ENCODE measurements around the gene CLASP1.
A peak's percentile ranks its signal among the peaks of the same experiment; 100 is the strongest.
"Not testable (repeated sequence)": the region's sequence is repeated elsewhere in the genome, so short reads cannot be mapped to it uniquely, and the experiment has no call there.

Gene CLASP1

GRCh38 chr2:121577381-121577780 lies 71.9 kb downstream of the CLASP1 start:
- no peak for DNase-seq (ENCODE audit: low spot score)

- no peak for DNase-seq (ENCODE audit: low spot score)
These were observed 73.0 kb downstream of the CLASP1 start for GRCh38 chr2:121576263-121576662.

GRCh38 chr2:121575800-121576199 lies 73.5 kb downstream of the CLASP1 start:
- no peak for DNase-seq (ENCODE audit: low spot score)

GRCh38 chr2:121570667-121571055 lies 78.6 kb downstream of the CLASP1 start:
- no peak for DNase-seq (ENCODE audit: low spot score)

- no peak for DNase-seq (ENCODE audit: low spot score)
These were observed 79.1 kb downstream of the CLASP1 start for GRCh38 chr2:121570036-121570666.

- no peak for DNase-seq (ENCODE audit: low spot score)
These were observed 81.3 kb downstream of the CLASP1 start for GRCh38 chr2:121567957-121568409.

- DNase-seq (ENCODE audit: low spot score) = no peak
These were observed 81.8 kb downstream of the CLASP1 start for GRCh38 chr2:121567452-121567851.

- DNase-seq (ENCODE audit: low spot score) = no peak
These were observed 83.6 kb downstream of the CLASP1 start for GRCh38 chr2:121565389-121566250.

GRCh38 chr2:121564905-121565304 lies 84.4 kb downstream of the CLASP1 start:
- DNase-seq (ENCODE audit: low spot score) = no peak

GRCh38 chr2:121563754-121564153 lies 85.5 kb downstream of the CLASP1 start:
- not testable (repeated sequence) for DNase-seq (ENCODE audit: low spot score)

GRCh38 chr2:121562269-121563176 lies 86.7 kb downstream of the CLASP1 start:
- DNase-seq (ENCODE audit: low spot score) = no peak

GRCh38 chr2:121561617-121562268 lies 87.5 kb downstream of the CLASP1 start:
- DNase-seq (ENCODE audit: low spot score) = no peak

- peak; percentile 63 for DNase-seq (ENCODE audit: low spot score)
These were observed 90.9 kb downstream of the CLASP1 start for GRCh38 chr2:121558329-121558728.

GRCh38 chr2:121555008-121555407 lies 94.3 kb downstream of the CLASP1 start:
- DNase-seq (ENCODE audit: low spot score) = no peak

- DNase-seq (ENCODE audit: low spot score) = peak; percentile 31
These were observed 96.6 kb downstream of the CLASP1 start for GRCh38 chr2:121552477-121553180.

GRCh38 chr2:121550669-121551068 lies 98.6 kb downstream of the CLASP1 start:
- no peak for DNase-seq (ENCODE audit: low spot score)

- no peak for DNase-seq (ENCODE audit: low spot score)
These were observed 101.6 kb downstream of the CLASP1 start for GRCh38 chr2:121547646-121548045.

- no peak for DNase-seq (ENCODE audit: low spot score)
These were observed 103.3 kb downstream of the CLASP1 start for GRCh38 chr2:121545913-121546312.

GRCh38 chr2:121545257-121545656 lies 104.0 kb downstream of the CLASP1 start:
- no peak for DNase-seq (ENCODE audit: low spot score)

- no peak for DNase-seq (ENCODE audit: low spot score)
These were observed 107.8 kb downstream of the CLASP1 start for GRCh38 chr2:121541495-121541894.

Data from NAMALWA (cell line).